HG02870 (cell line): ENCODE data around the gene GRID1.
"Not testable (repeated sequence)": the region's sequence is repeated elsewhere in the genome, so short reads cannot be mapped to it uniquely, and the experiment has no call there.

Experiments used
- ATAC-seq: cut with Tn5 transposase; IDR thresholded peaks from one replicate; pipeline ENCODE4 v1.9.1; 2021; ENCODE audit warnings: mild to moderate bottlenecking, moderate library complexity; ENCODE audit not compliant: unreplicated experiment

GRID1 gene

GRCh38 chr10:85699066-85699465, 667.5 kb downstream of the GRID1 start:
- not testable (repeated sequence) for ATAC-seq

GRCh38 chr10:85696893-85697292, 669.7 kb downstream of the GRID1 start:
- ATAC-seq, result no peak

- no peak for ATAC-seq
These were observed 684.0 kb downstream of the GRID1 start for GRCh38 chr10:85682621-85683020.

- ATAC-seq, result no peak
These were observed 686.9 kb downstream of the GRID1 start for GRCh38 chr10:85679710-85680109.

- no peak for ATAC-seq
These were observed 687.5 kb downstream of the GRID1 start for GRCh38 chr10:85679061-85679460.

GRCh38 chr10:85674851-85675250, 691.7 kb downstream of the GRID1 start:
- ATAC-seq, result no peak

GRCh38 chr10:85673270-85673669, 693.3 kb downstream of the GRID1 start:
- no peak for ATAC-seq

GRCh38 chr10:85671530-85671929, 695.1 kb downstream of the GRID1 start:
- no peak for ATAC-seq

- no peak for ATAC-seq
These were observed 698.1 kb downstream of the GRID1 start for GRCh38 chr10:85668522-85668921.

- no peak for ATAC-seq
These were observed 698.9 kb downstream of the GRID1 start for GRCh38 chr10:85667638-85668233.

- no peak for ATAC-seq
These were observed 699.6 kb downstream of the GRID1 start for GRCh38 chr10:85666987-85667386.

- ATAC-seq, result peak; percentile 73
These were observed 700.5 kb downstream of the GRID1 start for GRCh38 chr10:85666102-85666501.

GRCh38 chr10:85665681-85666080, 700.9 kb downstream of the GRID1 start:
- no peak for ATAC-seq

- ATAC-seq, result no peak
These were observed 701.5 kb downstream of the GRID1 start for GRCh38 chr10:85665078-85665477.

- ATAC-seq, result no peak
These were observed 705.5 kb downstream of the GRID1 start for GRCh38 chr10:85661123-85661522.

- ATAC-seq, result no peak
These were observed 707.3 kb downstream of the GRID1 start for GRCh38 chr10:85659331-85659730.

GRCh38 chr10:85658518-85658917, 708.1 kb downstream of the GRID1 start:
- no peak for ATAC-seq

- ATAC-seq, result no peak
These were observed 709.0 kb downstream of the GRID1 start for GRCh38 chr10:85657476-85658113.

GRCh38 chr10:85655411-85655810, 711.2 kb downstream of the GRID1 start:
- ATAC-seq, result no peak

- ATAC-seq, result no peak
These were observed 715.1 kb downstream of the GRID1 start for GRCh38 chr10:85651497-85651882.

- no peak for ATAC-seq
These were observed 715.7 kb downstream of the GRID1 start for GRCh38 chr10:85650791-85651496.

GRCh38 chr10:85649461-85649860, 717.1 kb downstream of the GRID1 start:
- no peak for ATAC-seq
